ENCODE data around the gene PSG1.
"Not testable (repeated sequence)": the region's sequence is repeated elsewhere in the genome, so short reads cannot be mapped to it uniquely, and the experiment has no call there.

GRCh38 chr19:42821306-42821977 lies 58.1 kb downstream of the PSG1 start:
- TF ChIP-seq, protein P1, sequence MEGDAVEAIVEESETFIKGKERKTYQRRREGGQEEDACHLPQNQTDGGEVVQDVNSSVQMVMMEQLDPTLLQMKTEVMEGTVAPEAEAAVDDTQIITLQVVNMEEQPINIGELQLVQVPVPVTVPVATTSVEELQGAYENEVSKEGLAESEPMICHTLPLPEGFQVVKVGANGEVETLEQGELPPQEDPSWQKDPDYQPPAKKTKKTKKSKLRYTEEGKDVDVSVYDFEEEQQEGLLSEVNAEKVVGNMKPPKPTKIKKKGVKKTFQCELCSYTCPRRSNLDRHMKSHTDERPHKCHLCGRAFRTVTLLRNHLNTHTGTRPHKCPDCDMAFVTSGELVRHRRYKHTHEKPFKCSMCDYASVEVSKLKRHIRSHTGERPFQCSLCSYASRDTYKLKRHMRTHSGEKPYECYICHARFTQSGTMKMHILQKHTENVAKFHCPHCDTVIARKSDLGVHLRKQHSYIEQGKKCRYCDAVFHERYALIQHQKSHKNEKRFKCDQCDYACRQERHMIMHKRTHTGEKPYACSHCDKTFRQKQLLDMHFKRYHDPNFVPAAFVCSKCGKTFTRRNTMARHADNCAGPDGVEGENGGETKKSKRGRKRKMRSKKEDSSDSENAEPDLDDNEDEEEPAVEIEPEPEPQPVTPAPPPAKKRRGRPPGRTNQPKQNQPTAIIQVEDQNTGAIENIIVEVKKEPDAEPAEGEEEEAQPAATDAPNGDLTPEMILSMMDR (IDR thresholded peaks at IDR 0.05): not testable (repeated sequence)
- TF ChIP-seq POLR2AphosphoS5 (IDR thresholded peaks at IDR 0.05): not testable (repeated sequence)
